Measurements from ENCODE around the gene PPDPF. TPM values are rescaled to one million over a fixed set of nuclear protein-coding genes. Genes with fewer than 3 reads are reported as not detected.

Gene PPDPF
- total and polyA plus RNA-seq, 2 donors (not counting 1 experiment from before 2014, with no cell fraction given) = 34.0 to 58.0 TPM

DNA sequence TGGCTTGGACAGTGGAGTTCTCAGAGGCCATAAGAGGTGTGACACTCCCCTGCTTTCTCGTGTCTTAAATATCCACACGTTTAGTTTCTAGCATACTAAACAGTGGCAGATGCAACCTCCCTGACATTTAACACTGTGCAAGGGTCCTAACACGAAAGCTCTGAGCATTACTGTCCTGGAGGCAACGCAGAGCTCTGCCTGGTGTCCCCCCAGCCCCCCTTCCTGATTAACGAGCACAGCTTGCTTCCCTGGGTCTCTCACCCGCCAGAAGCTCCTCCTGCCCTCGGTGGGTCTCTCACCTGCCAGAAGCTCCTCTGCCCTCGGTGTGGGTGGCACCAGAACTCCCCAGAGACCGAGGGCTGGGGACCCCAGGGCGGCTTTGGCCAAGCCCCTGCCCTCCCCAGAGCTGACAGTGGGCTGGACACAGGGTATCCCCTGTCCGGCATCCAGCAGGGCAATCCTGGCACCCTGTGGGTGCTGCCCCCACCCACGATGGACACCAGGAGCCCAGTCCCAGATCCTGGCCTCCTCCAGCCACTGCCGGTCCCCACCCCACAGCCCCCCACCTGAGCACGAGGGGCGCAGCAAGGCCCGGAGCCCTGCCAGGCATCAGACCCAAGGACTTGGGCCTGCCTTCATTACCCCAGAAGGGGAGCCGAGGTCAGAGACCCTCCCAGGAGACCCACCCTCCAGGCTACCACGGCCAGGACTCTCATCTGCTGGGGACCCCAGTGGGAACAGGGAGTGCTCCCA is 35.7 kb upstream of the PPDPF start:
- Histone ChIP-seq H2AFZ (ENCODE audit: low read length) (no peak overlapping the region), H3K79me2 (ENCODE audit: control insufficient read depth, insufficient read depth, low read length) (no peaks in the 10 kb centered on the region), H3K27ac (ENCODE audit: insufficient read depth, low read length) (no peak overlapping the region)

DNA sequence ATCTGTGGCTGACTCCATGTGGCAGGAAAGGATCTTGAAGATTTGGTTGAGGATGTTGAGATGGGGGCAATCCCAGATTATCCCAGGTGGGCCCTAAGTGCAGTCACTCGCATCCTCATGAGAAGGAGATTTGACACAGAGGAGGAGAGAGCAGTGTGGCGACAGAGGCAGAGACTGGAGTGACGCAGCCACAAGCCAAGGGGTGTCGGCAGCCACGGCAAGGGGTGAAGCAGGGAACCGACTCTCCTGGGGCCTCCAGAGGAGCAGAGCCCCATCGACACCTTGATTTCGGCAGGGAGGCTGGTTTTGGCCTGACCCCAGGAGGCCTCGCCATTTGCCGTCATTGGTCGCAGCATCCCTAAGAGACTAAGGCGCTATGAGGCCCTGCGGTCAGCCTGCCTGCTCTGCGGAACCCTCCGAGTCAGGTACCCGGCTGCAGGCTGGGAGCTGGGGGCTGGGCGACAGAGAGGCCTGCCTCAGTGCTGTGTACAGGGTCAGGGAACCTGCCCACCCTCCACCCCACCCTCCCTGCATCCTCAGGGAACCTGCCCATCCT is 34.2 kb upstream of the PPDPF start:
- Histone ChIP-seq H2AFZ (ENCODE audit: low read length) (no peak overlapping the region), H3K4me1 (ENCODE audit: control insufficient read depth, extremely low read depth, insufficient read depth, low read length) (no peaks in the 10 kb centered on the region), H3K36me3 (ENCODE audit: control insufficient read depth, insufficient read depth, low read length) (no peaks in the 10 kb centered on the region), H3K4me2 (ENCODE audit: extremely low read depth, insufficient read depth, low read length) (no peak overlapping the region), H3K9me3 (ENCODE audit: control insufficient read depth, insufficient read depth, low read depth, low read length) (no peaks in the 10 kb centered on the region), H3K27me3 (ENCODE audit: control insufficient read depth, insufficient read depth, low read length) (peaks cover 7% of the 10 kb centered on the region), H4K20me1 (ENCODE audit: control insufficient read depth, extremely low read depth, insufficient read depth, low read length) (no peaks in the 10 kb centered on the region), H3K4me3 (replicated peaks in 1 of 4; ENCODE audit: control extremely low read depth in 1 of 4, insufficient read depth in 1 of 4, low read depth in 3 of 4, low read length in 4 of 4) (no peak overlapping the region), H3K9ac (ENCODE audit: insufficient read depth, low read length) (no peak overlapping the region), H3K79me2 (ENCODE audit: control insufficient read depth, insufficient read depth, low read length) (no peaks in the 10 kb centered on the region), H3K27ac (ENCODE audit: insufficient read depth, low read length) (no peak overlapping the region)
- DNase-seq (ENCODE audit: low read depth in 2 of 2) = no peak
- TF ChIP-seq, protein P1, sequence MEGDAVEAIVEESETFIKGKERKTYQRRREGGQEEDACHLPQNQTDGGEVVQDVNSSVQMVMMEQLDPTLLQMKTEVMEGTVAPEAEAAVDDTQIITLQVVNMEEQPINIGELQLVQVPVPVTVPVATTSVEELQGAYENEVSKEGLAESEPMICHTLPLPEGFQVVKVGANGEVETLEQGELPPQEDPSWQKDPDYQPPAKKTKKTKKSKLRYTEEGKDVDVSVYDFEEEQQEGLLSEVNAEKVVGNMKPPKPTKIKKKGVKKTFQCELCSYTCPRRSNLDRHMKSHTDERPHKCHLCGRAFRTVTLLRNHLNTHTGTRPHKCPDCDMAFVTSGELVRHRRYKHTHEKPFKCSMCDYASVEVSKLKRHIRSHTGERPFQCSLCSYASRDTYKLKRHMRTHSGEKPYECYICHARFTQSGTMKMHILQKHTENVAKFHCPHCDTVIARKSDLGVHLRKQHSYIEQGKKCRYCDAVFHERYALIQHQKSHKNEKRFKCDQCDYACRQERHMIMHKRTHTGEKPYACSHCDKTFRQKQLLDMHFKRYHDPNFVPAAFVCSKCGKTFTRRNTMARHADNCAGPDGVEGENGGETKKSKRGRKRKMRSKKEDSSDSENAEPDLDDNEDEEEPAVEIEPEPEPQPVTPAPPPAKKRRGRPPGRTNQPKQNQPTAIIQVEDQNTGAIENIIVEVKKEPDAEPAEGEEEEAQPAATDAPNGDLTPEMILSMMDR (conservative IDR thresholded peaks at IDR 0.05 in 1 of 2, IDR thresholded peaks at IDR 0.05 in 1 of 2; ENCODE audit: low read depth in 1 of 2, low read length in 2 of 2) = no peak
- TF ChIP-seq EZH2 (IDR thresholded peaks at IDR 0.05; ENCODE audit: low read length, missing control alignments) = no peak

More for the DNA sequence above, 35.7 kb upstream of the PPDPF start:
- Histone ChIP-seq H3K4me2 (ENCODE audit: extremely low read depth, insufficient read depth, low read length) (no peak overlapping the region), H3K9ac (ENCODE audit: insufficient read depth, low read length) (no peak overlapping the region), H3K4me1 (ENCODE audit: control insufficient read depth, extremely low read depth, insufficient read depth, low read length) (no peaks in the 10 kb centered on the region), H3K36me3 (ENCODE audit: control insufficient read depth, insufficient read depth, low read length) (no peaks in the 10 kb centered on the region), H3K9me3 (ENCODE audit: control insufficient read depth, insufficient read depth, low read depth, low read length) (no peaks in the 10 kb centered on the region), H3K27me3 (ENCODE audit: control insufficient read depth, insufficient read depth, low read length) (peaks cover 7% of the 10 kb centered on the region), H4K20me1 (ENCODE audit: control insufficient read depth, extremely low read depth, insufficient read depth, low read length) (no peaks in the 10 kb centered on the region), H3K4me3 (replicated peaks in 1 of 4; ENCODE audit: control extremely low read depth in 1 of 4, insufficient read depth in 1 of 4, low read depth in 3 of 4, low read length in 4 of 4) (no peak overlapping the region)
- DNase-seq (ENCODE audit: low read depth in 2 of 2) = no peak
- no peak for TF ChIP-seq EZH2 (IDR thresholded peaks at IDR 0.05; ENCODE audit: low read length, missing control alignments)
- TF ChIP-seq, protein P1 (conservative IDR thresholded peaks at IDR 0.05 in 1 of 2, IDR thresholded peaks at IDR 0.05 in 1 of 2; ENCODE audit: low read depth in 1 of 2, low read length in 2 of 2) = no peak

DNA sequence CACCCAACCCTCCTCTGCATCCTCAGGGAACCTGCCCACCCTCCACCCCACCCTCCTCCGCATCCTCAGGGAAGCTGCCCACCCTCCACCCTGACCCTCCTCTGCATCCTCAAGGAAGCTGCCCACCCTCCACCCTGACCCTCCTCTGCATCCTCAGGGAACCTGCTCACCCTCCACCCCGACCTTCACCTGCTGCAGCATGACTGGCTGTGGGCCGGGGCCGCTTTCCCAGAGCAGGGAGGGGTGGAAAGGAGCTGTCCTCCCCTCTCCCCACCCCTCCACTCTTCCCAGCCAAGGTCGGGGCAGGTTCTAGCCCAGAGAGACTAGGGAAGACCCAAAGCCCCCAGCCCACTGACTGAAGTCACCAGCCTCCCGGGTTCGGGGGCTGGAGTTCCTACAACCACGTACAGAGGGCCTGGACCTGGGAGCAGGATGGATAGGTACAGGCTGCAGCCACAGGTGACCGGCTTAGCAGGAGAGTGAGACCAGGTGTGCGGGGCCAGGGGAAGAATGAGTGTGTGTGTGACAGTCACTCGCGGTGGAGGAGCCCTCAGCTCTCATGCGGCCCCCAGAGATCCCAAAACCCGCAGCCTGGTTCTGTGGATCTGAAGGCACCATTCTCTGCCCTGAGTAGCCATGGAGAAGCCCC is 33.3 kb upstream of the PPDPF start:
- peaks cover 7% of the 10 kb centered on the region for H3K27me3 ChIP-seq (ENCODE audit: control insufficient read depth, insufficient read depth, low read length)
- no peaks in the 10 kb centered on the region for H3K4me1 ChIP-seq (ENCODE audit: control insufficient read depth, extremely low read depth, insufficient read depth, low read length)
- no peak overlapping the region for H3K4me3 ChIP-seq (replicated peaks in 1 of 4; ENCODE audit: control extremely low read depth in 1 of 4, insufficient read depth in 1 of 4, low read depth in 3 of 4, low read length in 4 of 4)
- H3K9me3 ChIP-seq (ENCODE audit: control insufficient read depth, insufficient read depth, low read depth, low read length) = no peaks in the 10 kb centered on the region
- H3K27ac ChIP-seq (ENCODE audit: insufficient read depth, low read length) = no peak overlapping the region
- no peak overlapping the region for H3K4me2 ChIP-seq (ENCODE audit: extremely low read depth, insufficient read depth, low read length)
- no peak for DNase-seq (ENCODE audit: low read depth in 2 of 2)
- no peaks in the 10 kb centered on the region for H3K79me2 ChIP-seq (ENCODE audit: control insufficient read depth, insufficient read depth, low read length)
- H3K36me3 ChIP-seq (ENCODE audit: control insufficient read depth, insufficient read depth, low read length) = no peaks in the 10 kb centered on the region
- no peak overlapping the region for H3K9ac ChIP-seq (ENCODE audit: insufficient read depth, low read length)
- TF ChIP-seq EZH2 (IDR thresholded peaks at IDR 0.05; ENCODE audit: low read length, missing control alignments) = no peak
- TF ChIP-seq, protein P1 (conservative IDR thresholded peaks at IDR 0.05 in 1 of 2, IDR thresholded peaks at IDR 0.05 in 1 of 2; ENCODE audit: low read depth in 1 of 2, low read length in 2 of 2) = no peak
- no peaks in the 10 kb centered on the region for H4K20me1 ChIP-seq (ENCODE audit: control insufficient read depth, extremely low read depth, insufficient read depth, low read length)
- no peak overlapping the region for H2AFZ ChIP-seq (ENCODE audit: low read length)
